HG03103 (cell line): Measurements from ENCODE around the gene H3-3A.

Source experiments
- ATAC-seq: cut with Tn5 transposase; IDR thresholded peaks from one replicate; pipeline ENCODE4 v1.9.1; 2021; ENCODE audit warnings: low read depth; ENCODE audit not compliant: unreplicated experiment

The H3-3A gene

DNA sequence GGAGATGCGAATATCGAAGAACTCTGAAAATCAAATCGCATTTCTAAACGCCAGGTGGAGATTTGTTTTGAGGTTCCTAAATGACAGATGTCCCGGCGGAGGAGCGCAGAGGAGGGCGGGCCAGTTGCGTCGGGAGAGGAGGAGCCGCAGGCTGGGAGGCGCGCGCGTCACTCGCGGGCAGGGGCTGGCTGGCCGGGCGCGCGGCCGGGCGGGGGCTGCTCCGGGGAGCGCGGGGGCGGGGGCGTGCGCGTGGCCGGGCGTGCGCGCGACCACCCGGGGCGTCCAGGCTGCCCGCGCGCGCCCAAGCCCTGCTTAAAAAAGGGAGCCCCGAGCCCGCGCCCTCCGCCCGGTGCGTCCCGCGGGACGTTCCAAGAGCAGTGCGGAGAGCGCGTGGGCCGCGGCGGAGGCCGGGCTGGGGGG, 47.3 kb downstream of the H3-3A start:
- ATAC-seq: peak; percentile 65

DNA sequence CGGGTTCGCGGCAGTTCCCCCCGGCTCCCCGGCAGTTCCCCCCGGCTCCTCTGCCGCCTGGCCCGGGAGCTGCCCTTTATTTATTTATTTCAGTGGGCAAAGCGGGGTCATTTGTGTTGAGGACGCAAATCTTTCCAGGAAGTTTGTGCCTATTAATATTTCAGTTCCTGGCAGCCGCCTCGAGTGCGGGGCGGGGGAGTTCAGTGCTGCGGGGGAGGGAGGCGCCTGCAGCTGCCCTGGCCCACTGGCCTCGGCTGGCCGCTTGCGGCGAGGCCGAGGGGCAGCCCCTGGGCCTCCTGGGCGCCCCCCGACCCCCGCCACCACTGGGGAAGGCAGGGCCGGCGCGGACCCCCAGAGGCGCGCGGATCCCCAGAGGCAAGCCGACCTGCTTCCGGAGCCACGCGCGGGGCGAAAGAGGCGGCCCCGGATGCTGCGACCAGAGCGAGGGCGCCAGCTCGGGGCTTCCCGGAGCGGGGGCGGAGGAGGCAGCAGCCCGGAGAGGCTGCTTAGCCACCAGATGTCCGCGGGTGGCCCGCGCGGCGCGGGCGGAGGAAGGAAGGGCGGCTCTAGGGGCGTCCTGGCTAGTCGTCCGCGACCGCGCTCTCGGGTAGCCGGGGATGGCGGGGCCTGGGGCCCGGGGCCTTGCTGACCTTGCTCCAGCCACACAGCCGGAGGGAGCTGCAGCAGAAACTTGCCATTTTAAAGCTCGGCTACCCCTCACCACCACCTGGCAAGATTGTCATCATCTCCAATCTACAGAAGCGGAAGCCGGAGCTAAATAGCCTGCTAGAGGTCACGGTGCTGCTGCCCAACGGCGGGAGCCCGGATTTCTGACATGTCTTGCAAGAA, 48.0 kb downstream of the H3-3A start:
- peak; percentile 55 for ATAC-seq

DNA sequence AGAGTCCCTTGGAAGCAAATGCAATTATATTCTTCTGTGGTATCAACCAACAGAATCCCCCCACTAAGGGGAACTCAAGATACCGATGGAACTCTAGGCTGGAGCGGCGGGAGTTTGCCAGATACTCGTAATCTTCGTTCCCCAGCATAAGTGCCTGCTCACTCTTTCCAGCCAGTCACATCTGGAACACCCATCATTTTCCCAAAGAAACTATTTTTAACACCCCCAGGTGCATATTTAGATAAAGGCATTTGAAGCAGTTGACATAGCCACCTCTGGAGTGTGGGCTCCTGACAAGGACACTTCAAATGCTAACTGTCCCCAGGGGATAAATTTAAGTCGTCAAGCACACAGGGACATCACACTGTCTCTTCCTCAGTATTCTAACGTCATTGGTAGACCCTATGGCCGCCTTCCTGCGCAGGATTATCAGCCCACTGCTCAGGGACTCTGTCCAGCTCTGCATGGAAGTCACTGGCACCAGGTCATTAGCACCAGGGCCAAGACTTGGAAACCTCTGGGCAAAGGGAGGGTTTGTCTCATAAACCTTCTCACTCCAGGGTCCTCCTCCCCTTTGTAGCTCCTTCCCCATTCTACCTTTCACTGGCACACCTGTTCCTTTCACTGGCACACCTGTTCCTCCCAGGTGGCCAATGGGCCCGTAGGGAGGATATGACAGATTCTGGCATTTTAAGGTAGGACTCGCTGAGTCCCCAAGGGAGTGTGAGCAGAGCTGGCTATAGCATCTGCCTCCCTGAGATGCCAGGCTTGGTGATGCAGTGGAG, 48.8 kb downstream of the H3-3A start:
- ATAC-seq: no peak

DNA sequence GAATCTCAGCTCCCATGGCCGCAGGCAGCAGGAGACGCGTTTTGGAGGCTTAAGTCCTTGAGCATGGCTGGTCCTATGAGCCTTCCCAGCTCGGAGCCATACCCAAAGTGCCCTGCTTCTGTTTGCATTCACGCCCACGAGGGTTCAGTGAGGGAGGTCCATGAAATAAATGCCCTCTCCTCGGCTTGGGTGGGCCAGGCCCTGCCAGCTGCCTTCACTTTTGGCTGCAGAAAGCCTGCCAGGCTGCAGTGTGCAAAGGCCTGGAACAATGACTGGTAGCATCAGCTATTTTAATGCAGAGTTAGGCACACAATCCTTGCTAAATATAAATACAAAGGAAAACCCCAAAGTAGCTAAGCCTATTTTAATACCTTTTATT, 49.4 kb downstream of the H3-3A start:
- ATAC-seq: no peak

DNA sequence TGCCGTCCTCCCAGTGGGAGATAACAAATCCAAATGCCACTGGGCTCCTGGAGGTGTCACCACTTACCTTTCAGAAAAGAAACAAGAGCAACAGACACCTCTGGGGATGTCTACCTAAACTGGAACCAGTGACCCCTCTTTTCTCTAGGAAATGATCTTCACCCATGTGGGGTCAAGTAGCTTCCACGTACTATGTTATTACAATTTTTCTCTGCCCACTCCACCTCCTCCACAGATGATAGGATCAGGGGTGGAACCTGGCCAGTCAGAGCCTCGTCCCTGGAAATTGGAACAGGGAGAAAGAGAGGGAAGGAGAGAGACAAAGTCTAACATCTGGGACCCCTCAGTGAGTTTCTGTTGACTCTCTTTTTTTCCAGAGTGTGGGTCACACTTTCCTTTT, 50.1 kb downstream of the H3-3A start:
- ATAC-seq: no peak

DNA sequence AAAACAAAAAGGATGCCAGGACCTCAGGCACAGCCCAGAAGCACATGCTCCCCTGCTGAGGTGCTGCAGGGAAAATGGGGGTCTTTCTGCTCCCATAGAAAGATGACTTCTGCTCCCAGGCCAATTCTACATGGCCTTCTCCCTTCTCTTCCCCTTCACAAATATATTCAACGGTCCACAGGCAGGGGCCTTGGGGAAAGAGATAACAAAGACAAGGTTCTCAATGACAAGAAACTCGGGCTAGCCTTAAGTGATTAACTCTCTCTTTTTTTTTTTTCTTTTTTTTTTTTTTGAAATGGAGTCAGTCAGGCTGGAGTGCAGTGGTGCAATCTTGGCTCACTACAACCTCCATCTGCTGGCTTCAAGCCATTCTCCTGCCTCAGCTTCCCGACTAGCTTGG, 54.2 kb downstream of the H3-3A start:
- no peak for ATAC-seq

DNA sequence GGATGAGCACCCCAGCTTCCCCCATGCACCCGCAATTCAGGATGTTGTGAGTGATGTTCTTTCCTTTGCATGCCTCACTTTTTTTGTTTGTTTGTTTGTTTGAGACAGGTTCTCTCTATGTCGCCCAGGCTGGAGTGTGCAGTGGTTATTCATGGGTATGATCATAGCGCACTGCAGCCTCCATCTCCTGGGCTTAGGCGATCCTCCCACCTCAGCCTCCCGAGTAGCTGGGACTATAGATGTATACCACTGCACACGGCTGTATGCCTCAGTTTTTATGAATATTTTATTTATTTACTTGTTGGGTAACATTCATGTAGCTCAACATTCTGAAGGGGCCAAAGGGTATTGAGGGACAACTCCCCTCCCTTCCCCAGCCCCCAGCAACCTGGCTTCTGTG, 54.8 kb downstream of the H3-3A start:
- ATAC-seq: no peak

DNA sequence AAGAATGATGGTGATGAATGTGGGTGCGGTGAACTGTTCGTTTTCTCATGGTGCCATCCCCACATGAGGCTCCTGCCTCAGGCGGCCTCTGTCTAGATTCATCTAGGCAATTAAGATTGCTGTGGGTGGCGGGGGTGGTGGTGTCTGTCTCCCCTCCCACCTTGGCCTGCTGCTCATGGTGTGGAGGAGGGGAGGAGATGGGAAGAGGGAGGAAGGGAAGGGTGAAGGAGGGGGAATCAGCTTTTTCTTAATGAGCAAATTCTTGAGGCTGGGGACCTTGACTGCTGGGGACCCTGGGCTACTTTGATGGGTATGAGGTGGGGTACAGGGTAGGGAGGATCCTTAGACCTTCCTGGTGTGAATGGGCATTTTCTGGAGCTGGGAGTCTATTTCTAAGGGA, 55.8 kb downstream of the H3-3A start:
- ATAC-seq: no peak

DNA sequence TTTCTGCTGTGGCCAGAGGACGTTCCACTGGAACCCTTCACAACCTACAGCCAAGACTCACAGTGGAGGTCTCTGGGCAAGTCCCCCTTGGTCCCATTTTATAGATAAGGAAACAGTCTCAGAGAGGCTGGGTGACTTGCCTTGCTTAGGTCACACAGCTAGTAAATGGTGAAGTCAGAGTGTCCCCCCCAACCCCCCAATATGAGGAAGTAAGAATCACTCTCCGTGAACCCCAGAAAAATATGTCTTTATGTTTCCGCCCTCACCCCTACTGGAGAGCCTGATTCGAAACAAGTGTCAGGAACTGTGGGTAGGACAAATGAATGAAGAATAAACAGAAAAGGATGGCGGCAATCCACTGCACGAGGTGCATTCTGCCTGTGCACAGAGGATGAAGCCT, 56.7 kb downstream of the H3-3A start:
- ATAC-seq: no peak

DNA sequence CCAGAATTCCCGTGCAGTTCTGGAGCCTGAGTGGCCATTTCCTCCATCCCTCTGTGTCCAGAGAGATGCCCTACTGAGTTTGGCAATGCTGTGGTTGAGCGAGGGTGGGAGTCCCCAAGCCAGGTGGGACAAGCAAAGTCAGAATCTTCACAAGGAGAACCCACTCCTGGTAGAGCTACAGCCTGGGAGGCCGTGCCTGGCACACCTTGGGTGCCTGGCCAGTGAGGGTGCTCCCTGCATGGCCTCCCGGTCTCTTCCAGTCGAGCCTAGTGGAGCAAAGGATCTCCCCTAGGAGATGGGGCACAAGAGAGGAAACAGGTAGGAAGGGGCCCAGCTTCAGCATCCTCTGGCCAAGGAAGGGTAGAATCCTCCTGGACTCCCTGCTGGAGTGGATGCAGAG, 57.9 kb downstream of the H3-3A start:
- ATAC-seq: no peak

DNA sequence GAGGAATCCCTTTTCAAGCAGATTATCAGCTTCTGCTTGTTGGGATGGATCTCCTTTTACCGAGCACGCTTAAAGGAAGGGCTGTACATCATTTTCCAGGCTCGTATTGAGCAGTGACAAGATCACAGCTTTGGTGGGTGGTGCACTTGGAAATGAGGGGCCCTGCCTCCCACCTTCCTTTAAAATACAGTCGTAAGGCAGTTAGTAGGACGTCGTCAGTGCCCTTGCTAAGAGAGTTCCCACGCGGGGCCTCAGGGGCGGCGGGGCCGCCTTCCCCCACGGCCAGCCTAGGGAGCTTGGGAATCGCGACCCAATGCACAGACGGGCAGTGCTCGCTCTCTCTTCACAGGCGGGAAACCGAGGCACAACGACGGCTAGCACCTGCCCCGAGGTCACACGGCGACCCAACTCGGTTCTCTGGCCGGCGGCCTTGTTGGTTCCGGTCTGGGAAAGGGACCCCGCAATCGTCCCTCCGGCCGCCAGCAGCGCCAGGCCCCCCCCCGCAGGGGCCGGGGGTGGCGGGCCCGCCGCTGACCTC, 58.6 kb downstream of the H3-3A start:
- no peak for ATAC-seq
